ENCODE data around the gene SPOP. TPM values are rescaled to one million over a fixed set of nuclear protein-coding genes. Genes with fewer than 3 reads are reported as not detected.

SPOP gene
- total and polyA plus RNA-seq, 2 of the 4 experiments (the other 2 are of a cell fraction): 24.9 to 47.5 TPM

- Histone ChIP-seq H3K9me3 (ENCODE audit: control insufficient read depth, insufficient read depth, low read length) (no peaks in the 10 kb centered on the region), H2AK9ac (replicated peaks; ENCODE audit: low read depth, low read length, poor library complexity) (no peak overlapping the region), H4K5ac (ENCODE audit: low read depth, low read length) (no peak overlapping the region), H3K4me1 (ENCODE audit: control insufficient read depth, insufficient read depth, low read length) (peaks cover 1% of the 10 kb centered on the region; the same call in 1 of the 2 replicates), H3K4me3 (ENCODE audit: insufficient read depth, low read depth, low read length) (no peak overlapping the region), H4K8ac (ENCODE audit: low read depth in 2 of 2, low read length in 2 of 2) (no peak overlapping the region), H2BK20ac (ENCODE audit: low read depth, low read length) (no peak overlapping the region), H3K4me2 (ENCODE audit: low read depth, low read length) (no peak overlapping the region), H2AK5ac (ENCODE audit: low read depth, low read length) (no peak overlapping the region), H3K56ac (ENCODE audit: extremely low read depth, insufficient read depth, low read length) (no peak overlapping the region), H2BK15ac (ENCODE audit: low read depth, low read length) (no peak overlapping the region), H3K23ac (ENCODE audit: low read depth, low read length) (no peak overlapping the region), H3K9ac (ENCODE audit: low read depth, low read length) (no peak overlapping the region), H3K14ac (replicated peaks; ENCODE audit: low read depth, low read length) (no peak overlapping the region), H4K20me1 (ENCODE audit: insufficient read depth, low read length) (peaks cover 11% of the 10 kb centered on the region; the same call in 1 of the 2 replicates), H2AFZ (replicated peaks; ENCODE audit: low read length, poor library complexity) (no peak overlapping the region), H2BK5ac (ENCODE audit: low read depth, low read length, poor library complexity, severe bottlenecking) (no peak overlapping the region), H3K27me3 (ENCODE audit: control insufficient read depth, insufficient read depth, low read length) (peaks cover 13% of the 10 kb centered on the region), H3K9me1 (ENCODE audit: insufficient read depth, low read length) (no peaks in the 10 kb centered on the region; the same call in 1 of the 2 replicates), H4K91ac (ENCODE audit: insufficient read depth, low read depth, low read length) (no peak overlapping the region), H3K36me3 (ENCODE audit: control insufficient read depth, insufficient read depth, low read length) (no peaks in the 10 kb centered on the region), H2BK120ac (ENCODE audit: low read depth, low read length) (no peak overlapping the region), H3K79me1 (ENCODE audit: low read depth in 1 of 2, low read length in 2 of 2) (peaks cover 8 to 11% of the 10 kb centered on the region in 2 experiments), H3K18ac (ENCODE audit: low read depth, low read length) (no peak overlapping the region), H3K27ac (ENCODE audit: insufficient read depth, low read length) (no peak overlapping the region), H3K4ac (ENCODE audit: low read depth, low read length) (no peak overlapping the region)
- BruUV-seq (replicated peaks): no TSS peak
- ChIA-PET CTCF (interaction anchor here (1.0 kb wide), 1 partner anchor 111 kb away, joined by 3 read pairs; no protein-coding TSS in a partner anchor), POLR2A (ENCODE audit: unreplicated experiment) (no interaction called here)
- in situ Hi-C loops (cut with MboI; ENCODE audit: low sequenced_read_pairs): no loop called here
- DNase-seq (no peak), ATAC-seq (ENCODE audit: low read depth) (no peak)
- no peak for TF ChIP-seq BHLHE40 (IDR thresholded peaks at IDR 0.05; ENCODE audit: low read depth, low read length)
- no peak for TF ChIP-seq RAD21 (IDR thresholded peaks at IDR 0.05; ENCODE audit: low read length)
- TF ChIP-seq MAZ (IDR thresholded peaks at IDR 0.05; ENCODE audit: borderline replicate concordance, low read depth, low read length): no peak
- no peak for TF ChIP-seq CEBPB (IDR thresholded peaks at IDR 0.05; ENCODE audit: low read depth, low read length)
- TF ChIP-seq CHD1 (IDR thresholded peaks at IDR 0.05; ENCODE audit: low read depth, low read length): no peak
- TF ChIP-seq SMC3 (IDR thresholded peaks at IDR 0.05; ENCODE audit: low read depth, low read length): no peak
- TF ChIP-seq NFE2L2 (IDR thresholded peaks at IDR 0.05; ENCODE audit: low read depth, low read length): no peak
- TF ChIP-seq RFX5 (IDR thresholded peaks at IDR 0.05; ENCODE audit: low read depth, low read length): no peak
- no peak for TF ChIP-seq FOS (IDR thresholded peaks at IDR 0.05; ENCODE audit: low read depth, low read length)
- TF ChIP-seq RCOR1 (IDR thresholded peaks at IDR 0.05; ENCODE audit: insufficient replicate concordance, low read length): no peak
- no peak for TF ChIP-seq ELK1 (IDR thresholded peaks at IDR 0.05; ENCODE audit: borderline replicate concordance, low read depth, low read length)
- TF ChIP-seq CTCF (conservative IDR thresholded peaks at IDR 0.05; ENCODE audit: low read depth, low read length): no peak
- no peak for TF ChIP-seq MXI1 (IDR thresholded peaks at IDR 0.05; ENCODE audit: borderline replicate concordance, low read depth, low read length)
- no peak for TF ChIP-seq USF2 (IDR thresholded peaks at IDR 0.05; ENCODE audit: low read depth, low read length)
- dilution Hi-C loops (cut with HindIII; ENCODE audit: low sequenced_read_pairs, unreplicated experiment): no loop called here
- WGBS, 2 experiments (ENCODE audit: extremely low coverage in 2 of 2, insufficient read length in 1 of 2): 83% methylated on average over 2 of the region's 9 CpGs; no CpG with 5 or more reads in 1 of the 2 experiments
- intact Hi-C loops (cut with micrococcal nuclease): no loop called here
Observed at GRCh38 chr17:49681106-49681979, 3.4 kb upstream of the SPOP start.
